Activated naive CD4-positive, alpha-beta T cell treated with anti-CD3 and anti-CD28 coated beads, Interleukin-2, amount 10 ng/mL, durations not matched to agents 7 days and 5 days (primary cell): Measurements from ENCODE around the gene PDPK1.
A peak's percentile ranks its signal among the peaks of the same experiment; 100 is the strongest.

Experiments used
- CTCF ChIA-PET: fragments of 350-600 bp; sonication (Branson Sonifier 250); formaldehyde crosslinking; loops from one replicate; lab custom pipeline; 2021; ENCODE audit warnings: antibody characterized with exemption; lab: Charles Lee
- DNase-seq: peaks from one replicate; pipeline ENCODE4 v3.0.0-alpha.2; 2020
- H3K27ac Mint-ChIP-seq: one replicate; pipeline ENCODE4 v1.8.0; 2021; ENCODE audit warnings: mild to moderate bottlenecking, moderate library complexity, mixed read lengths
- H3K27me3 Mint-ChIP-seq: one replicate; pipeline ENCODE4 v1.8.0; 2021; ENCODE audit warnings: mild to moderate bottlenecking, mixed read lengths
- H3K36me3 Mint-ChIP-seq: one replicate; pipeline ENCODE4 v1.8.0; 2021; ENCODE audit warnings: mixed read lengths
- H3K4me1 Mint-ChIP-seq: one replicate; pipeline ENCODE4 v1.8.0; 2021; ENCODE audit warnings: mixed read lengths
- H3K4me3 Mint-ChIP-seq: one replicate; pipeline ENCODE4 v1.8.0; 2021; ENCODE audit warnings: mild to moderate bottlenecking, moderate library complexity, mixed read lengths
- H3K9me3 Mint-ChIP-seq: one replicate; pipeline ENCODE4 v1.8.0; 2021; ENCODE audit warnings: mixed read lengths

PDPK1 gene

GRCh38 chr16:2537451-2538379 is at the start of gene PDPK1:
TSS of gene PDPK1 (plus strand) at chr16:2538021. CDS start at chr16:2538113, 92 bp downstream.
- peak; percentile 95 for DNase-seq
- H3K27me3 Mint-ChIP-seq = no peaks in the 10 kb centered on the region
- H3K4me1 Mint-ChIP-seq = peaks cover 60% of the 10 kb centered on the region
- peaks cover 8% of the 10 kb centered on the region for H3K36me3 Mint-ChIP-seq
- peak within 1 kb of the TSS; percentile 87 for H3K4me3 Mint-ChIP-seq
- CTCF ChIA-PET = no interaction called here
- no peaks in the 10 kb centered on the region for H3K9me3 Mint-ChIP-seq
- H3K27ac Mint-ChIP-seq = peak within 1 kb of the TSS; percentile 98

GRCh38 chr16:2489581-2489980 is 48.2 kb upstream of the PDPK1 start:
- no peak overlapping the region for H3K27ac Mint-ChIP-seq
- H3K9me3 Mint-ChIP-seq = no peaks in the 10 kb centered on the region
- peaks cover 20% of the 10 kb centered on the region for H3K4me1 Mint-ChIP-seq
- no peak for DNase-seq
- no peaks in the 10 kb centered on the region for H3K36me3 Mint-ChIP-seq
- no peak overlapping the region for H3K4me3 Mint-ChIP-seq
- H3K27me3 Mint-ChIP-seq = peaks cover 7% of the 10 kb centered on the region
- CTCF ChIA-PET = interaction anchor here (0.6 kb wide), 1 partner anchor 335 kb away, joined by 3 read pairs; no protein-coding TSS in a partner anchor

- H3K27me3 Mint-ChIP-seq = peaks cover 7% of the 10 kb centered on the region
- no peak for DNase-seq
- no peak overlapping the region for H3K4me3 Mint-ChIP-seq
- peak overlapping the region; percentile 49 for H3K27ac Mint-ChIP-seq
- no peaks in the 10 kb centered on the region for H3K9me3 Mint-ChIP-seq
- H3K4me1 Mint-ChIP-seq = peaks cover 18% of the 10 kb centered on the region
- no peaks in the 10 kb centered on the region for H3K36me3 Mint-ChIP-seq
- CTCF ChIA-PET = no interaction called here
These were observed 47.4 kb upstream of the PDPK1 start for GRCh38 chr16:2490190-2491105.

- Mint-ChIP-seq H3K27ac (no peak overlapping the region), H3K9me3 (no peaks in the 10 kb centered on the region), H3K27me3 (peaks cover 2% of the 10 kb centered on the region), H3K4me3 (no peak overlapping the region), H3K4me1 (peaks cover 9% of the 10 kb centered on the region), H3K36me3 (no peaks in the 10 kb centered on the region)
- DNase-seq = no peak
- CTCF ChIA-PET = interaction anchor here (2.0 kb wide), 1 partner anchor 9 kb away, joined by 6 read pairs; no protein-coding TSS in a partner anchor
These were observed 45.5 kb upstream of the PDPK1 start for GRCh38 chr16:2492292-2492691.

- Mint-ChIP-seq H3K4me3 (no peak overlapping the region), H3K4me1 (no peaks in the 10 kb centered on the region), H3K27ac (no peak overlapping the region), H3K9me3 (no peaks in the 10 kb centered on the region), H3K36me3 (no peaks in the 10 kb centered on the region), H3K27me3 (no peaks in the 10 kb centered on the region)
- no peak for DNase-seq
- CTCF ChIA-PET = interaction anchor here (1.3 kb wide), 1 partner anchor 64 kb away, joined by 3 read pairs; no protein-coding TSS in a partner anchor
These were observed 44.2 kb upstream of the PDPK1 start for GRCh38 chr16:2493605-2494004.

- Mint-ChIP-seq H3K27me3 (no peaks in the 10 kb centered on the region), H3K27ac (no peak overlapping the region), H3K4me3 (no peak overlapping the region), H3K9me3 (no peaks in the 10 kb centered on the region), H3K36me3 (no peaks in the 10 kb centered on the region), H3K4me1 (no peaks in the 10 kb centered on the region)
- no peak for DNase-seq
- CTCF ChIA-PET = interaction anchor here (1.3 kb wide), 1 partner anchor 65 kb away, joined by 3 read pairs; no protein-coding TSS in a partner anchor
These were observed 43.2 kb upstream of the PDPK1 start for GRCh38 chr16:2494616-2495015.

GRCh38 chr16:2495041-2495440 is 42.8 kb upstream of the PDPK1 start:
- H3K4me3 Mint-ChIP-seq = no peak overlapping the region
- no peak overlapping the region for H3K27ac Mint-ChIP-seq
- CTCF ChIA-PET = interaction anchor here (1.1 kb wide), 1 partner anchor 16 kb away, joined by 4 read pairs; no protein-coding TSS in a partner anchor
- H3K36me3 Mint-ChIP-seq = no peaks in the 10 kb centered on the region
- no peak for DNase-seq
- H3K4me1 Mint-ChIP-seq = no peaks in the 10 kb centered on the region
- H3K27me3 Mint-ChIP-seq = no peaks in the 10 kb centered on the region
- H3K9me3 Mint-ChIP-seq = no peaks in the 10 kb centered on the region

- CTCF ChIA-PET = interaction anchor here (1.1 kb wide), 1 partner anchor 15 kb away, joined by 4 read pairs; no protein-coding TSS in a partner anchor
- no peak overlapping the region for H3K27ac Mint-ChIP-seq
These were observed 41.4 kb upstream of the PDPK1 start for GRCh38 chr16:2496223-2497115.

GRCh38 chr16:2497116-2497630 is 40.6 kb upstream of the PDPK1 start:
- Mint-ChIP-seq H3K4me1 (no peaks in the 10 kb centered on the region), H3K4me3 (no peak overlapping the region), H3K36me3 (no peaks in the 10 kb centered on the region), H3K27me3 (no peaks in the 10 kb centered on the region), H3K27ac (no peak overlapping the region), H3K9me3 (no peaks in the 10 kb centered on the region)
- no peak for DNase-seq
- CTCF ChIA-PET = no interaction called here

More at GRCh38 chr16:2496223-2497115, 41.4 kb upstream of the PDPK1 start:
- H3K4me3 Mint-ChIP-seq = no peak overlapping the region
- H3K9me3 Mint-ChIP-seq = no peaks in the 10 kb centered on the region
- no peaks in the 10 kb centered on the region for H3K27me3 Mint-ChIP-seq
- H3K4me1 Mint-ChIP-seq = no peaks in the 10 kb centered on the region
- H3K36me3 Mint-ChIP-seq = no peaks in the 10 kb centered on the region
- no peak for DNase-seq

GRCh38 chr16:2497695-2498484 is 39.9 kb upstream of the PDPK1 start:
- no peak for DNase-seq
- CTCF ChIA-PET = no interaction called here
- no peak overlapping the region for H3K27ac Mint-ChIP-seq

GRCh38 chr16:2498531-2499253 is 39.1 kb upstream of the PDPK1 start:
- no peak overlapping the region for H3K4me3 Mint-ChIP-seq
- no peaks in the 10 kb centered on the region for H3K27me3 Mint-ChIP-seq
- H3K4me1 Mint-ChIP-seq = no peaks in the 10 kb centered on the region
- no peak overlapping the region for H3K27ac Mint-ChIP-seq
- no peak for DNase-seq
- CTCF ChIA-PET = no interaction called here
- H3K36me3 Mint-ChIP-seq = no peaks in the 10 kb centered on the region
- no peaks in the 10 kb centered on the region for H3K9me3 Mint-ChIP-seq

More at GRCh38 chr16:2497695-2498484, 39.9 kb upstream of the PDPK1 start:
- Mint-ChIP-seq H3K4me1 (no peaks in the 10 kb centered on the region), H3K4me3 (no peak overlapping the region), H3K27me3 (no peaks in the 10 kb centered on the region), H3K36me3 (no peaks in the 10 kb centered on the region), H3K9me3 (no peaks in the 10 kb centered on the region)

- Mint-ChIP-seq H3K4me3 (no peak overlapping the region), H3K27me3 (no peaks in the 10 kb centered on the region), H3K36me3 (no peaks in the 10 kb centered on the region), H3K9me3 (no peaks in the 10 kb centered on the region), H3K27ac (no peak overlapping the region), H3K4me1 (no peaks in the 10 kb centered on the region)
- DNase-seq = no peak
- CTCF ChIA-PET = interaction anchor here (2.3 to 2.5 kb wide), 2 partner anchors 156 to 161 kb away, joined by 5 to 7 read pairs; no protein-coding TSS in a partner anchor
These were observed 38.4 kb upstream of the PDPK1 start for GRCh38 chr16:2499454-2499853.
